GM12875 (cell line): Measurements from ENCODE around the gene GCLC.

Experiments
- H3K4me3 ChIP-seq: one replicate; pipeline ENCODE4 v1.5.1; 2011; ENCODE audit warnings: low read depth, low read length, control low read depth
- TF ChIP-seq, protein P1 (sequence below): IDR thresholded peaks from 2 replicates; pipeline ENCODE4 v1.5.1; 2011; ENCODE audit warnings: low read depth, mild to moderate bottlenecking, control low read depth, inconsistent platforms, low read length, moderate library complexity, borderline replicate concordance; ENCODE audit not compliant: insufficient read depth

Gene GCLC

DNA sequence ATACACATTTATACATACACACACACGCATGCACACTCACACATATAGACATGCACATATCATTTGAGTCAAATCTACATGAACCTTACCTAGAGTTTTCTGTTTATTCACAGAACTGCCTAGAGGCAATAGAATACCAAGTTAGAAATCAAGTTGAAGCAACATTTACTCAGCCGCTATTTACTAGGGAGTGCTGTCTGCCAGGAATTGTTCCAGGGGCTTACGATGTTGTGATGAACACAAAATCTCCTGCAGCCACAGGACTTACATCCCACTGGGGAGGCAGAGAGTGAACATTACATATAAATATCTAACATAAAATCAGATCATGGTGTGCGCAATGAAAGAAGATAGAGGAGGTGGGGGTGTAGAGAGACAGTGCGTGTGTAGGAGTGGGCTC lies 80.4 kb downstream of the GCLC start:
- TF ChIP-seq, protein P1, sequence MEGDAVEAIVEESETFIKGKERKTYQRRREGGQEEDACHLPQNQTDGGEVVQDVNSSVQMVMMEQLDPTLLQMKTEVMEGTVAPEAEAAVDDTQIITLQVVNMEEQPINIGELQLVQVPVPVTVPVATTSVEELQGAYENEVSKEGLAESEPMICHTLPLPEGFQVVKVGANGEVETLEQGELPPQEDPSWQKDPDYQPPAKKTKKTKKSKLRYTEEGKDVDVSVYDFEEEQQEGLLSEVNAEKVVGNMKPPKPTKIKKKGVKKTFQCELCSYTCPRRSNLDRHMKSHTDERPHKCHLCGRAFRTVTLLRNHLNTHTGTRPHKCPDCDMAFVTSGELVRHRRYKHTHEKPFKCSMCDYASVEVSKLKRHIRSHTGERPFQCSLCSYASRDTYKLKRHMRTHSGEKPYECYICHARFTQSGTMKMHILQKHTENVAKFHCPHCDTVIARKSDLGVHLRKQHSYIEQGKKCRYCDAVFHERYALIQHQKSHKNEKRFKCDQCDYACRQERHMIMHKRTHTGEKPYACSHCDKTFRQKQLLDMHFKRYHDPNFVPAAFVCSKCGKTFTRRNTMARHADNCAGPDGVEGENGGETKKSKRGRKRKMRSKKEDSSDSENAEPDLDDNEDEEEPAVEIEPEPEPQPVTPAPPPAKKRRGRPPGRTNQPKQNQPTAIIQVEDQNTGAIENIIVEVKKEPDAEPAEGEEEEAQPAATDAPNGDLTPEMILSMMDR = no peak
- H3K4me3 ChIP-seq = no peak overlapping the region

DNA sequence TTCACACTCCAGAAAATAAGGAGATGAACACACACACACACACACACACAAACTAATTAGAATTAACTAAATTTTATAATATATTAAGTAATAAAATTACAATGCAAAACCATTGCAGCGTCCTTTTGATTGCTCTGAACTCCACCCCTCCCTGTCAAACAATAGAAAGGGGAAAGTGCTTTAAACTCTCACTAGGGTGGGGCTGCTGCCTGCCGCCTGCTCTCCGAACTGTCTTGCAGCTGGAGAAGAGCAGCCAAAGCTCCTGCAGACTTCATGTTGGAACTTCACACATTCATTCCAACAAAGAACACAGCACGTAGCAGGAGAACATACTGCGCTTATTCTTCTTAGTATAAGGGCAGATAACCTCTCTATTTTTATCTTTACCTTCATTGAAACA lies 83.2 kb downstream of the GCLC start:
- TF ChIP-seq, protein P1 = no peak
- H3K4me3 ChIP-seq = no peak overlapping the region

DNA sequence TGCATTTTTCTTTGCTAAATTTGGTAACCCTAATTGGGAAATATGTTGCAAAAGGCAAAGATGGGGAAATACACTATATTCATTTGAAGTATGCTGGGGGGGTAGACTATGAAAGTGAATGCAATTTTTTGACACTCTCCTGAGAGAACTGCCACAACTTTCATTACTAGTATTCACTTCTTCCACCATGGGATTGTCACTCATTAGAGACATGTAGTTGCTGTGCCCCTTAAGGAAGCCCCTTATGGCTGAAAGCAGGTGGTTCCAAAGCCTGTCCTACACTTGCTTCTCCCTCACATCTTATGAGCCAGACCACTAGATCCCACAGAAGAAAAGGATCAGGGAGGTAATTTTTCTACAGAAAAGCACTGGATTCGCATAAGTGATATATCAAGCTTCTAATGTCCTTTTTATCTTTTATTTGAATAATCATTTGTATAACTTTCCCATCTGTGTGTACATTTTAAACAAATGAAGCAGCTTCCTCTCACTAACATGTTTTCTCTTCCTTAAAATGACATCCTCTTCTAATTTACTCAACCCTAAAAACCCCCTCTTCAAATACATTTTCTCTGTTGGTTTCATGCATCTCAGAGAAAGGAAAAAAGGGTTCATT lies 83.8 kb downstream of the GCLC start:
- no peak overlapping the region for H3K4me3 ChIP-seq

DNA sequence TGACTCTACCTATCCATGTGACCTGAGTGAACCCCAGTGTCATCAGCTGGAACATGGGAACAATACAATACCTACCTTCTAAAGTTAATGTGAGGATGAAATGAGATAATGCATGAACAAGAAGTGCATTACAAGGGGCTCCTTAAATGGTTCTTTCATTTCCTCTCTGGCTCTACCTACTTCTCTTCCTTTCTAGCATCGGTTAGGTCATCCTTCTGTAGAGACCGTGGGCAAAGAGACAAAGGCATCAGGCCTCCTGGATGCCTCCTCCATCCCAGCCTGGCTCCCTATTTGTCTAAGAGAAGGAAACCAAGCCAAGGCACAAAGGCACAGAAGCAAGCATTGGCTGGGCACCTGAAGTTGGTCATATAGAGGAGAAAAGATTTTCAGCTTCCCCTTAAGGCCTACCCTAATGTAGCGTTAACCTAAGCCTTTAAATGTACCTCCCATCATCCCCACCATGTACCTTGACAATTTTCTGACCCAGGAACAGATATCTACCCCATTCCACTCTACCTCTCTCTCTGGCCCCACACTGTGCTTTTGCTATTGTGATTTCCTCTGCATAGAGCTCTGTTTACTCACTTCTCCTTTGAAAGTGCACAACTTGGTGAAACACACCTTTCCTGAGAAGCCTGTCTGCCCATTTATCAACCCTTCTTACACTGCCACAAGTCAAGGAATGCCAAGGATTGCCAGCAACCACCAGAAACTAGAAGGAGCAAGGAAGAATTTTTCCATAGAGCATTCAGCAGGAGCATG lies 86.6 kb downstream of the GCLC start:
- H3K4me3 ChIP-seq = no peak overlapping the region
- TF ChIP-seq, protein P1 = no peak

More for the DNA sequence above, 83.8 kb downstream of the GCLC start:
- TF ChIP-seq, protein P1 = no peak

DNA sequence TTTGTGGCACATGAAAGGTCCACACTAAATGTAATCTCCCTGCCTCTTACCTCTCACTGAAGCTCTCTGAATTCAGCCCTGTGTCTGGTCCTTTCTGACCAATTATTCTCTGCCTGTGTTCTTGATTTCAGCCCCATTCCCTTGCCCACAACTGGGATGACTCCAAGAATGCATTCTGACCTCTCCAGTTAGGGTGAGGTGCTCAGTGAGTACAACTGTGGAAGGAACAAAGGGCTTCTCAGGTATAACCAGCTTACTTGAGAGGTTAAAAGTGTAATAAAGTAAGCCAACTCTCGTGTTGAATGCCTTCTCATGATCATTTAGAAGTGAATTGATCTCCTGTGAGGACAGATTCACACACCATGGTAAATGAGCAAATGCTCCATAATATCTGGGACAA lies 88.1 kb downstream of the GCLC start:
- H3K4me3 ChIP-seq = no peak overlapping the region
- TF ChIP-seq, protein P1 = no peak

DNA sequence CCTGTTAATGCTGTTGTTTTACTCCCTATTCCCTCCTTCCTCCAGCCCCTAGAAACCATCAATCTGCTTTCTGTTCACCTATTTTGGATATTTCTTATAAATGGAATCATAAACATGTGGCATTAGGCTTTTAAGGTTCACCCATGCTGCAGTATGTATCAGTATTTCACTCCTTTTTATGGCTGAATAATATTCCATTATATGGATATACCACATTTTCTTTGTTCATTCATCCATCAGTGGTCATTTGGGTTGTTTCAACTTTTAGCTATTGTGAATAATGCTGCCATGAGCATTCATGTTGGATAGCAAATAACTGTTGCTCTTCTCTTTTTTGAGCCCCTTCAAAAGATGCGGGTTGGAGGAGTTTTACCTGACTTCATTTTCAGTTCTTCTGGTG lies 89.2 kb downstream of the GCLC start:
- TF ChIP-seq, protein P1 = no peak
- no peak overlapping the region for H3K4me3 ChIP-seq

DNA sequence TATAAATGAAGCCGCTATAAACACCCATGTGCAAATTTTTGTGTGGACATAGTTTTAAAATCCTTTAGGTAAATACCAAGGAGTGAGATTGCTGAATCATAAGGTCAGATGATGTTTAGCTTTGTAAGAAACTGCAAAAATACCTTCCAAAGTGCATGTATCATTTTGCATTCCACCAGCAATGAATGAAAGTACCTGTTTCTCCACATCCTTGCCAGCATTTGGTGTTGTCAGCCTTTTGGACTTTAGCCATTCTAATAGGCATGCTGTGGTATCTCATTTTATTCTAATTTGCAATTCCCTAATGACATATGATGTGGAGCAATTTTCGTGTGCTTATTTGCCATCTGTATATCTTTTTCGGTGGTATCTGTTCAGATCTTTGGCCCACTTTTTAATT lies 93.7 kb downstream of the GCLC start:
- H3K4me3 ChIP-seq = no peak overlapping the region
- TF ChIP-seq, protein P1 = no peak
